ENCODE data around the gene ZNF687. TPM values are rescaled to one million over a fixed set of nuclear protein-coding genes. Genes with fewer than 3 reads are reported as not detected.

Gene ZNF687
- polyA plus RNA-seq, 5 donors = 15.2 to 19.8 (median 16.1) TPM

DNA sequence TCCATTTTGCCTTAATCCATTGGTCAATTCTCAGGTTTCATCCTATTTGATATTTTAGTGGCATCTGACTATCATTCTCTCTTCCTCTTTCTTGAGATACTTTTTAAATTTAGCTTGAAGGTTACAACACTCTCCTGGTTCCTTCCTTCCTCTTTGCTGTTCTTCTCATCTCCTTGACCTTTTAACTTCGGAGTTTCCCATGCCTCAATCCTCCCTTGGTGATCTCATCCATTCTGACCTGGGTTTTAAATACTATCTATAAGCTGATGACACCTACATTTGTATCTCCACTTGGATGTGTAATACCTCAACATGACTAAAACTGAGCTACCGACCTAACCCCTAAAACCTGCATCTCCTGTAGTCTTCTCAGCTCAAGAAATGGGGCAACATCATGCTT, 4.8 kb upstream of the ZNF687 start:
- DNase-seq = no peak

GRCh38 chr1:151281225-151281968, 702 bp upstream of the ZNF687 start:
- DNase-seq = peak; percentile 98 to 99

- peak; percentile 12 to 32 for DNase-seq
Observed at GRCh38 chr1:151282883-151283725, 1.0 kb downstream of the ZNF687 start.

DNA sequence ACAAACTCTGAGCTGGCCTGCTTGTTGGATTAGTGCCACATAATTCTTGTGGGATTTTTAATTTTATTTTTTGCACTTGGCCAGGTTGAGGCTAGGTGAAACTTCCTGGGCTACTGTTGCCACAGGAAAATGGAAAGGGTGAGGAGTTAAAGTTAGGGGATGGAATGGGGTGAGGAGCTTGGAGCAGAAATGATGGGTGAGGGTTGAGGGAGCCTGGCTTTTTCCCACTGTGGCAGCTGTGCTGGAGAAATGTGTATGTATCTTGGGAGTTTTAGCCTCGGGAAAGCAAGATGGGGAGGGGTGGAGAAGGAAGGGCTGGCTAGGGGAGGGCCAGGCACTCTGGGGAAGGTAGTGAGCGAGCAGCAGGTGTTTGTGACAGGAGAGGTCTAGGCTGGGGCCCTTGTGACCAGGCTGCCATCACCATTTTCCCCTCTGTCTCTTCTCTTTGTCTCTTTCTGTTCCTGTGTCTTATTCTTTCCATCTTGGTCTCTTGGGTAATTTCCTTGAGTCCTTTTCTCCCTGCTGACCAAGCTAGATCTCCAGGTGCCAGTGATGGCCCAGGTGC, 2.0 kb downstream of the ZNF687 start:
- DNase-seq = no peak

- no peak for DNase-seq
Observed at GRCh38 chr1:151286619-151287340, 4.7 kb downstream of the ZNF687 start.

GRCh38 chr1:151287341-151287699, 5.2 kb downstream of the ZNF687 start:
- DNase-seq = no peak

DNA sequence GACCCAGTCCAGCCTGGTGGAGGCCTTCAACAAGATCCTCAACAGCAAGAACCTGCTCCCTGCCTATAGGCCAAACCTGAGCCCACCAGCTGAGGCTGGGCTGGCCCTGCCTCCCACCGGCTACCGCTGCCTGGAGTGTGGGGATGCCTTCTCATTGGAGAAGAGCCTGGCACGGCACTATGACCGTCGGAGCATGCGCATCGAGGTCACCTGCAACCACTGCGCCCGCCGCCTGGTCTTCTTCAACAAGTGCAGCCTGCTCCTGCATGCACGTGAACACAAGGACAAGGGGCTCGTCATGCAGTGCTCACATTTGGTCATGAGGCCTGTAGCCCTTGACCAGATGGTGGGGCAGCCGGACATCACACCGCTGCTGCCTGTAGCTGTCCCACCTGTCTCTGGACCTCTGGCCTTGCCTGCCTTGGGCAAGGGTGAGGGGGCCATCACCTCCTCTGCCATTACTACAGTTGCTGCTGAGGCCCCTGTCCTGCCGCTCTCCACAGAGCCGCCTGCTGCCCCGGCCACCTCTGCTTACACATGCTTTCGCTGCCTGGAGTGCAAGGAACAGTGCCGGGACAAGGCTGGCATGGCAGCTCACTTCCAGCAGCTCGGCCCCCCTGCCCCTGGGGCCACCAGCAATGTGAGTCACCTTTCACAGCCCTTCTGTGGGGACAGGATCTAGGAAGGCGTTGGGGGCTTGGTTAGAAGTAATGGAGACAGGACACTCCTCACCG, 5.8 kb downstream of the ZNF687 start:
- no peak for DNase-seq

GRCh38 chr1:151288502-151288901, 6.4 kb downstream of the ZNF687 start:
- no peak for DNase-seq

GRCh38 chr1:151289080-151289935, 7.2 kb downstream of the ZNF687 start:
- DNase-seq = no peak

GRCh38 chr1:151289991-151290708, 8.1 kb downstream of the ZNF687 start:
- DNase-seq = no peak

DNA sequence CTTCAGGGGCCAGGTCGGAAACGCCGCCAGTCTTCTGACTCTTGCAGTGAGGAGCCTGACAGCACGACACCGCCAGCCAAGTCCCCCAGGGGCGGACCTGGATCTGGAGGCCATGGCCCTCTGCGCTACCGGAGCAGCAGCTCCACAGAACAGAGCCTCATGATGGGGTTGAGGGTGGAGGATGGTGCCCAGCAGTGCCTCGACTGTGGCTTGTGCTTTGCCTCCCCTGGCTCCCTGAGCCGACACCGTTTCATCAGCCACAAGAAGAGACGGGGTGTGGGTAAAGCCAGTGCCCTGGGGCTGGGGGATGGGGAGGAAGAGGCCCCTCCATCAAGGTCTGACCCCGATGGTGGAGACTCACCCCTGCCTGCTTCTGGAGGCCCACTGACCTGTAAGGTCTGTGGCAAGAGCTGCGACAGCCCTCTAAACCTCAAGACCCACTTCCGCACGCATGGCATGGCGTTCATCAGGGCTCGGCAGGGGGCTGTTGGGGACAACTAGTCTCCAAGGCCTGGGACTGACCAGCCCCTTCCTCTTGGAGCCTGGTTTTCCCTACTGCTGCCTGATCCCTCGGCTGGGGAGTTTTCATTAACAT, 8.7 kb downstream of the ZNF687 start:
- DNase-seq = no peak

- DNase-seq = no peak
Observed at GRCh38 chr1:151292207-151293030, 10.3 kb downstream of the ZNF687 start.

GRCh38 chr1:151293093-151293492, 11.0 kb downstream of the ZNF687 start:
- no peak for DNase-seq

GRCh38 chr1:151294742-151295462, 12.8 kb downstream of the ZNF687 start:
- DNase-seq = no peak

DNA sequence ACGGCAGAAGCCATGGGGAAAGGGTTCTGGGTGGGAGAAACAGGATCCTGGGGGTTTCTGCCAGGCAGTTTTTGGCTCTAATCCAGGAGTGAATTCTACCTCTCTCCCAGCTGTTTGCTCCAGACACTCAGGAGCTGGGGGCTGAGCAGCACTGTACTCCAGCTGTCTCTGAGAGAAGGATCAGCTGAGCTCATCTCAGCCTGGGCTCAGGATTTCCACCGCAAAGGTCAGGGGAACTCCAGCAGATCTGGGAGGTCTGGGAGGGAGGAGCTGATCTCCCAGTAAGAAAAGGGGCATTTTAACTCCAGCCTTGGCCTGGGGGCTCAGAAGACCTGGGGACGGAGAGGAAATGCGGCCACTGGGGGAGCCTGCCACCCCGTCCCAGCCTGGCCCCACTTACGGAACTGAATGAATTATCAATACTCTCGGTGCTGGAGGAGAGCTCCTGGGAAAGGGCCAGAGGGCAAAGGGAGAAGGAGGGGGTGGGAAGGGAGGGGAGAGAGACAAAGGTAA, 27.8 kb downstream of the ZNF687 start:
- DNase-seq = no peak

GRCh38 chr1:151311011-151311410, 28.9 kb downstream of the ZNF687 start:
- no peak for DNase-seq

GRCh38 chr1:151311589-151312331, 29.7 kb downstream of the ZNF687 start:
- no peak for DNase-seq

All from right lung (tissue), 5 donors.